ENCODE measurements around the gene TREML2.

The TREML2 gene

DNA sequence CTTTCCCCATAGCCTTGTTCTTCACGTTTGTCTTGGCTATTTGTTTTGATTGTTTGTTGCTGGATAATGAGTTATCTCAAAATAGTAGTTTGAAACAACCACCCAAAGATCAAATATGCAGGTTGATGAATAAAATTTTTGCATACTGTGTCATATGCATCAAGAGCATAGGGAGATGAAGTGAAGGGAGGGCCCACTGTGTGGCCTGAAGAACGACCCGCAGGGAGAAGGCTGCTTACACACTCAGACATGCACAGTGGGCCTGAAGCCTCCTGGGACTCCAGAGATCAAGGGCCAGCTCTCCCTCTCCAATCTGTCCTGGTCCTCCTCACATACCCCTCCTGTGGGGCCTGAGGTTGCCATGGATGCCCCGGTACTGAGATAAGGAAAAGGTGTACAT is 21.8 kb downstream of the TREML2 start:
- no peak for DNase-seq (ENCODE audit: low spot score)

DNA sequence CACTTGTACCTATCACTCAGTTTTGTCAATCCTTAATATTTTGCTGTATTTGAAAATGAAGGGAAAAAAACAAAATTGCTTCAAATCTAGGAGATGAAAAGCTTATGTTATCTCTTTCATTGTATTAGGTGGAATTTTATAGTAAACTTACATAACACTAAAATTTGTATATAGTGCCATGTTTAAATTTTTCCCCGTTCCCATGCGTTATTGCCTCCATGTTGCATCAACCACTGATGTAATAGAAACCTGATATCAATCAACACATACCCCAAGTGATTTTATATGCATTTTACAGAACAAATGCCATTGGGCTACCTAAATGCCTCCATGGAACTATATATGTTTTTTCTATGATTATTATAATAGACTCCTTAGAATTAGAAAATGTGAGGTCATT is 23.3 kb downstream of the TREML2 start:
- DNase-seq (ENCODE audit: low spot score), result no peak

DNA sequence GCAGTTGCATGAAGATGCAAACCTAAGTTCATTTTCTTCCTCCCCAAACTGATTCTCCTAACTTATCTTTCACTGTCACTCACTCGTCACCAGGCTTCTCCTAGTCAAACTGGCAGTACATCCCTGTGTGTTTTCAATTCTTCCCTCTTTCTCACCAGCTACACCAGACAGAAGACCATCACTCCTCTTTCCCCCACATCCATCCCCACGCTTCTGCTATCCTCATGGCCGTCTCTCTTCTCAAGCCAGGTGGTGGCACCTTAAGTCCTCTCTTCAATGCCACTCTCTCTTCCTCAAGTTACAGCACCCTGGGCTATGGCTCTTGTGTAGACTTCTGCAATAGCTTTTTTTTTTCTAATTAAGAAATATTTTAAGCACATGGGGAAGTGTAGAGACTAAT is 23.7 kb downstream of the TREML2 start:
- DNase-seq (ENCODE audit: low spot score), result no peak

DNA sequence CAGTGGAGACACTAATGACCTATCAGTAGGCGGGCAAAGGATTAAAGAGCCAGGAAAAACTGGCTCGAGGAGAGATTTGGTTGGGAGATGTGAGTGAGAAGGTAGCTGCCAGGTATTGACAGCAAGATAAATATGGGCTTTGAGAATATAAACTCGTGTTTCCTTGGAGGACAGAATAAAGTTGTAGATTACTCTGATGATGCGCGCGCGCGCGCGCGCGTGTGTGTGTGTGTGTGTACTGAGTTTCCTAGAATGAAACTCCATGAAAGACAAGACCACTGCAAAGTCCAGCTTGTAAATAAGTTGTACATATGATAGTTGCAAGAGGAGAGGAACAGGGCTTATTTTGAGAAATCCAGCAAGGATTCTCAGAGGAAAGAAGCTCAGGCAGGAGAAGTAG is 24.8 kb downstream of the TREML2 start:
- no peak for DNase-seq (ENCODE audit: low spot score)

DNA sequence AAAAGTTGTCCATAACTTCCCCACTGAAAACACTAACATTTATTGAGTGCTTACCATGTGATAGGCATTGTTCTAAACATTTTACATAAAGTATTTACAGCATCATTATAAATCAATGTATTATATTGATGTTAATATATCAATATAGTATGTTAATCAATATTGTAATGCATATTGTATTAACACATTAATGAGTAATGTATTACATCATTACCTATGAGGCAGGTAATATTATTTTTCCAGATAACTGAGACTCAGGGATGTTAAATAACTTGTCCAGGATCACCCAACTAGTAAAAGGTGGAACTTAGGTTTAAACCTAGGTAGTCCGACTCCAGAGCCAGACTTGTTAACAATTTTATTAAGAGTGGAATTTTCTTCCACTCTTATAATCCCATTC is 25.9 kb downstream of the TREML2 start:
- no peak for DNase-seq (ENCODE audit: low spot score)

DNA sequence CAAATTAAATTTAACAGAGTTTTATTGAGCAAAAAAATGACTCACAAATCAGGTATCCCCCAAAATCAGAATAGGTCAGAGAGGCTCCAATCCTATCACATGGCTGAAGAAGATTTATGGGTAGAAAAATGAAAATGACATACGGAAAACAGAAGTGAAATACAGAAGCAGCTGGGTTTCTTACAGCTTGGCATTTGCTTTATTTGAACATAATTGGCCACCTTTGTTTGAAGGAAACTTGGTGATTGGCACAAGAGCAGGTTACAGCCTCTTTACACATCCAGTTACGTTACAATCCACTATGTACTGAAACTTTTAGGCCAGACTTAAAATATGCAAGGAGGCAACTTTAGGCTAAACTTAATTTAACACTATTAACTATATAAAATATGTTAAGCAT is 26.3 kb downstream of the TREML2 start:
- no peak for DNase-seq (ENCODE audit: low spot score)

DNA sequence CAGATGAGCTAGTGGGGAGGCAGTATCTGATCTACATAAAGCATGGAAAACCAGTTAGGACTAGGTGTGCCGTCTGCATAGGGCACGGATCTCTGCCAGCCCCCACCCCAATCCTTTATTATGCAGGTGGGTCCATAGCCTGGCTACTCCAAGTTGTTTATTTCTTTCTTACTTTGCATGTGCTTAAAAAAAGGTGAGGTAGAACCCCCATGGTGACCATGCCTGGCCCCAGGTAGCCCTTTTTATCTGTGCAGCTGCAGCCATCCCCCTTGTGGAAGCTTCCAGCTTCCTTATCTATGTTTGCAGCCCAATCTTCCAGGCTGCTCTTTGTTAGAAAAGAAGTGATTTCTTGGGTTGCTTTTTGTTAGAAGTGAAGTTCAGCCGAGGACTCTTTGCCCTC is 29.0 kb downstream of the TREML2 start:
- DNase-seq (ENCODE audit: low spot score), result no peak

- no peak for DNase-seq (ENCODE audit: low spot score)
These were observed 30.3 kb downstream of the TREML2 start for GRCh38 chr6:41170547-41171160.

- DNase-seq (ENCODE audit: low spot score), result no peak
These were observed 33.6 kb downstream of the TREML2 start for GRCh38 chr6:41167173-41167963.

DNA sequence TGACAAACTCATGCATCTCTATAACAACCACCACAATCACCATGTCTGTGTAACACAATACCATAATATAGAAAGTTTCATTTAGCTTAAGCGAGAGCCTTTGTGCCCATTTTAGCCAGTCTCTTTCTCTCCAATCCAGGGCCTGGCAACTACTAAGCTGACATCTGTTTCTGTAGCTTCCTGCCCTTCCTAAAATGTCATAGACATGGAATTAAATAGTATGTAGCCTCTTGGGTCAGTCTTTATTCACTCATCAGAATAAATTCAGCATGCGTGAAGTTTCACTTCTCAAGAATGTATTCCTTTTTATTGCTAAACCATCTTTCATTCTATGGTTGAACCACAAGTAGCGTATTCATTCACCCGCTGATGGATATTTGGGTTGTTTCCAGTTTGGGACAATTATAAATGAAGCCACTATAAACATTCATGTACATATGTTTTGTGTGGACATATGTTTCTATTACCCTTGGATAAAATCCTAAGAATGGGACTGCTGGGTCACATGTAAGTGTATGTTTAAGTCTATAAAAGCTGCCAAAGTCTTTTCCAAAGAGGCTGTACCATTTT is 36.3 kb downstream of the TREML2 start:
- no peak for DNase-seq (ENCODE audit: low spot score)

GRCh38 chr6:41163419-41163717 is 37.6 kb downstream of the TREML2 start:
- DNase-seq (ENCODE audit: low spot score), result no peak

- DNase-seq (ENCODE audit: low spot score), result no peak
These were observed 38.1 kb downstream of the TREML2 start, which contains the start of gene TREM2 for GRCh38 chr6:41162687-41163418. TREM2 (minus strand) TSS chr6:41163116; CDS start chr6:41163082, 34 bp downstream.

DNA sequence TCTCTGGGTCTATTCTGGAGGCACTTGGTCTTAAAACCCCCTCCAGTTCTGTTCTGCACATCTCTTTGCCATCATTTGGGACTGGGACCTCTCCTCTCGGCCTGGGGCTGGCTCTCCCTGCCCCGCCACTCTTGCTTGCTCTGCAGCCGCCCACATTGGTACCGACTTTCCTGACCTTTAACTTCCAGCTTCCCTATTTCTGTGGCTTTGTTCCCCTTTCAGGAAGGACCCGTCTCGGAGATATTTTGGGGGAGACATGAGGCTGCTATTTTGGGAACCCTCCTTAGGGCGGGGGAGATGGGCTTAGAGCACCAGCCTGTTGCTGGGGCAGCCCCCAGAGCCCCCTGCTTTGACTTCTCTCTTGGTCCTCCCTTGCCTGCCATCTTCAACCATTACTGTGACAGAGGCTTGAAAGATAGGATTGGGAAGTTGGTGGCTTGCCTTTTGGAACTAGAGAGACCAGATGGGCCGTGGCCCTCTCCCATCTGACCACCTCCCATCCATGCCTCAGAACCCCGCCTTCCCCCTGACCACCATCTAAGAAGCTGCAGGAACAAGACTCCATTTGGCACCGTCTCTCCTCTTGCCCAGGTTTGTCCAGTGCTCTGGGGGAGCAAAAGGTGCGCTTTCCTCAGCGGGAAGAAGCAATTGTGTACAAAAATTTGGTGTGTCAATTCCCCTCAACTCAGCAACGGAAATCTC is 38.9 kb downstream of the TREML2 start:
- no peak for DNase-seq (ENCODE audit: low spot score)

GRCh38 chr6:41161380-41161779 is 39.6 kb downstream of the TREML2 start:
- DNase-seq (ENCODE audit: low spot score), result no peak

- no peak for DNase-seq (ENCODE audit: low spot score)
These were observed 40.0 kb downstream of the TREML2 start for GRCh38 chr6:41160933-41161332.

- no peak for DNase-seq (ENCODE audit: low spot score)
These were observed 41.4 kb downstream of the TREML2 start for GRCh38 chr6:41159415-41160082.

- DNase-seq (ENCODE audit: low spot score), result no peak
These were observed 43.6 kb downstream of the TREML2 start for GRCh38 chr6:41157323-41157722.

DNA sequence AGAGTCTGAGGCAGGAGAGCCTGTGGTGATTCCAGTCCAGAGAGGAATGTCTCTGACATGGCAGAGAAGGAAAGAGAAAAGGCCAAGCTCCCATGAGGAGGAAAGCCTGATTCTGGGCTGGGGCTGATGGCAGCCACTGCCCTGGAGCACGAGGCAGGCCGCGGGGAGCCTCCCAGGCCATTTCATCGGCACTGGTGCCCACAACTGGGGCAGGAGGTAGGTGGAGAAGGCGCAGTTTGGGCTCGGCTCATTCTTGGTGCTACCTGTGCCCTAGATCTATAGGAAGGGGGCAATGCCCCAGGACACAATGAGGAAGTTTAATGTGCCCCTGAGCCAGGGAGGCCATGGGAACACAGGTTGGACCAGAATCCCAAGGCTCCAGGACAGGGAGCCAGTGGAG is 44.2 kb downstream of the TREML2 start:
- DNase-seq (ENCODE audit: low spot score), result no peak

GRCh38 chr6:41156001-41156400 is 44.9 kb downstream of the TREML2 start:
- no peak for DNase-seq (ENCODE audit: low spot score)

DNA sequence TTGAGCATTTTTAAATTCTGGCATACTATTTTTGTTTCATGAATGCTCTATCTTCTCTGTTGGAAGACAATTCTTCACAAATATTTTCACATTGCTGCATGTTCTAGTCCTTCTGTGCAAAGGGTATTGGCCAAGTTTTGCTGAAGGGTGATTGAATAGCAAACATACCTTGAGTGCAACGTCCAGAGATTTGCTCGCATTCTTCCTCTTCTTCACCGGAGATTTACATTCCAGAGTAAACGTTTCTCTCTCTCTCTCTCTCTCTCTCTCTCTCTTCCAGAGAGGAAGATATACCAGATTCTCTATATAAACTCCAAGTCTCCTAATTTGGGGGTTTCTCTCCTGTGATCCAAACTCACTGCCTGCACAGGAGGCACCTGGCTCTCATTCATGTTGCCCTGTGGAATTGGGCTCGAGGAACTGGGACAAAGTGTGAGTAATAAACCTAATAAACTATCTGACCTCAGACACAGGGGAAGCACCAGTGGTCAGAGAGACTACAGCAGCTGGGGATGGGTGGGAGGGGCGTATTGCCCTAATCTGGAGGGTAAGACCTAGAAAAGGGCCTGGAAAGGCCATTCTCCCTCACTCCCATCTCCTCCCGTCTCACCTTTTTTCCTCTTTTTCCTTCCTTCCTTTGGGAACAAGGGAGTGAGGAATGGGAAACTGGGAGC is 45.7 kb downstream of the TREML2 start:
- DNase-seq (ENCODE audit: low spot score), result no peak

Data from SK-N-DZ (cell line).